Right lobe of liver (tissue), 4 donors: ENCODE results near the gene KCNAB1.

Source experiments
- CTCF ChIP-seq, 4 donors: fragments of 200-600 bp in 3 of 4; fragments of 450-650 bp in 1 of 4; IDR thresholded peaks; one replicate each; pipeline versions ENCODE4 v1.5.1 to v1.8.0; 2016 to 2022; ENCODE audit warnings: antibody characterized with exemption in 4 of 4, mild to moderate bottlenecking in 2 of 4
- POLR2A ChIP-seq: fragments of 450-650 bp; IDR thresholded peaks from one replicate; pipeline ENCODE4 v1.6.1; 2017; ENCODE audit warnings: antibody characterized with exemption, mild to moderate bottlenecking
- donor health status: DM: no; HTN: no; CAD: no.
- donor health status: DM: no; HTN: no; CAD: no.
- donor health status: DM: no; HTN: yes; CAD: no.

GRCh38 chr3:156090126-156090525 lies 30.3 kb upstream of the KCNAB1 start:
- TF ChIP-seq POLR2A (no peak), CTCF (IDR thresholded peaks at IDR 0.05) (no peak)
